ENCODE measurements around the gene TRIM9.

DNA sequence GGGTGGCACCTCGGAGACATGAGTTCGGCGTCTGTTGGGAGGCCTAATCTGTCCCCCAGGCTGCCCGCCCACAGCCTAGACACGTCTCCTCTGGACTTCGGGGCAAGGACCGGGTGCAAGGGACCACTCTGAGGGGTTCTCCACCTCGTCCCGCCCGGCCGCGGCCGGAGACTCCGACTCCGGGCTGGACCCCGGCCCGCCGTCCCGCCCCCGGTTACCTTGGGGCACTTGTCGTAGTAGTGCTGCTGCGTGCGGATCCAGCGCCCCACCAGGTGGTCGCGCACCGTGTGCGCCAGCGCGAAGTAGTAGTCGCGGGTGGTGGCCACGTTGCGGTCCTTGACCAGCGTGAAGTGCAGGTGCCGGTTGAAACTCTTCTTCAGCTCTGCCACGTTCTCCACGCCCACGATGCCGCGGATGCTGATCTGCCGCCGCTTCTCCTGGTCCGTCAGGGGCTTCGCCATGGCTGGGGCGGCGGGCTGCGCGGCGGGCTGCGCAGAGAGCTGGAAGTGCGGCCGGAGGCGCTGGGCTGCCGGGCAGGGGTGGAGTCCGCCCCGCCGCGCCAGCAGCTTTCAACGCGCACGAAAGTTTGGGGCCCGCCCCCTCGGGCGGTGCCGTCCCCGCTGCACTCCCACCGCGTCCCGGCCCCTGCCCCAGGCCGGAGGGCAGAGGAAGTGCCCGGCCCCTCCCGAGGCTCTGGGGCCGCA lies 150.8 kb downstream of the TRIM9 start, which contains the start of gene PYGL:
- no peak for TF ChIP-seq EZH2 (IDR thresholded peaks at IDR 0.05; ENCODE audit: low read length, missing control alignments)
- TF ChIP-seq, protein P1, sequence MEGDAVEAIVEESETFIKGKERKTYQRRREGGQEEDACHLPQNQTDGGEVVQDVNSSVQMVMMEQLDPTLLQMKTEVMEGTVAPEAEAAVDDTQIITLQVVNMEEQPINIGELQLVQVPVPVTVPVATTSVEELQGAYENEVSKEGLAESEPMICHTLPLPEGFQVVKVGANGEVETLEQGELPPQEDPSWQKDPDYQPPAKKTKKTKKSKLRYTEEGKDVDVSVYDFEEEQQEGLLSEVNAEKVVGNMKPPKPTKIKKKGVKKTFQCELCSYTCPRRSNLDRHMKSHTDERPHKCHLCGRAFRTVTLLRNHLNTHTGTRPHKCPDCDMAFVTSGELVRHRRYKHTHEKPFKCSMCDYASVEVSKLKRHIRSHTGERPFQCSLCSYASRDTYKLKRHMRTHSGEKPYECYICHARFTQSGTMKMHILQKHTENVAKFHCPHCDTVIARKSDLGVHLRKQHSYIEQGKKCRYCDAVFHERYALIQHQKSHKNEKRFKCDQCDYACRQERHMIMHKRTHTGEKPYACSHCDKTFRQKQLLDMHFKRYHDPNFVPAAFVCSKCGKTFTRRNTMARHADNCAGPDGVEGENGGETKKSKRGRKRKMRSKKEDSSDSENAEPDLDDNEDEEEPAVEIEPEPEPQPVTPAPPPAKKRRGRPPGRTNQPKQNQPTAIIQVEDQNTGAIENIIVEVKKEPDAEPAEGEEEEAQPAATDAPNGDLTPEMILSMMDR (conservative IDR thresholded peaks at IDR 0.05 in 1 of 2, IDR thresholded peaks at IDR 0.05 in 1 of 2; ENCODE audit: low read depth in 1 of 2, low read length in 2 of 2): no peak
